Loucy (cell line): ENCODE results near the gene POLR3E.
"Not testable (repeated sequence)": the region's sequence is repeated elsewhere in the genome, so short reads cannot be mapped to it uniquely, and the experiment has no call there.

Experiments
- H2AFZ ChIP-seq: fragments of 200-600 bp; sonication (generic); 2 replicates; pipeline ENCODE4 v1.6.0; 2016; ENCODE audit warnings: antibody characterized with exemption, mild to moderate bottlenecking, low read length, moderate library complexity
- H3F3A ChIP-seq: fragments of 200-600 bp; 2 replicates; pipeline ENCODE4 v1.6.0; 2016; ENCODE audit warnings: antibody characterized with exemption, low read depth, mild to moderate bottlenecking
- H3K27me3 ChIP-seq: fragments of 200-600 bp; sonication (generic); 2 replicates; pipeline ENCODE4 v1.6.1; 2014; ENCODE audit warnings: low read length, mild to moderate bottlenecking; ENCODE audit not compliant: insufficient read depth, poor library complexity, severe bottlenecking
- H3K36me3 ChIP-seq: fragments of 200-600 bp; sonication (generic); 2 replicates; pipeline ENCODE4 v1.6.1; 2016; ENCODE audit warnings: low read length; ENCODE audit not compliant: insufficient read depth
- H3K4me1 ChIP-seq: fragments of 200-600 bp; sonication (generic); 2 replicates; pipeline ENCODE4 v1.5.1; 2014; ENCODE audit warnings: low read length, mild to moderate bottlenecking; ENCODE audit not compliant: insufficient read depth, poor library complexity, severe bottlenecking
- H3K4me2 ChIP-seq: fragments of 200-600 bp; sonication (generic); 2 replicates; pipeline ENCODE4 v1.6.0; 2014; ENCODE audit warnings: antibody characterized with exemption, low read length, low read depth, mild to moderate bottlenecking; ENCODE audit not compliant: poor library complexity, severe bottlenecking
- H3K4me3 ChIP-seq: fragments of 200-600 bp; sonication (generic); 2 replicates; pipeline ENCODE4 v1.5.1; 2014; ENCODE audit warnings: low read length, mild to moderate bottlenecking, mixed read lengths; ENCODE audit not compliant: poor library complexity, severe bottlenecking
- H3K79me2 ChIP-seq: fragments of 200-600 bp; sonication (generic); 2 replicates; pipeline ENCODE4 v1.6.1; 2014; ENCODE audit warnings: low read length; ENCODE audit not compliant: insufficient read depth
- H3K9ac ChIP-seq: fragments of 200-600 bp; sonication (generic); 2 replicates; pipeline ENCODE4 v1.6.0; 2014; ENCODE audit warnings: mild to moderate bottlenecking, low read depth, low read length, moderate library complexity; ENCODE audit not compliant: poor library complexity, severe bottlenecking
- H3K9me2 ChIP-seq: fragments of 200-600 bp; sonication (generic); replicated peaks from 2 replicates; pipeline ENCODE4 v1.6.1; 2016; ENCODE audit warnings: low read depth, low read length, mixed read lengths
- H3K9me3 ChIP-seq: fragments of 200-600 bp; sonication (generic); 2 replicates; pipeline ENCODE4 v1.6.1; 2014; ENCODE audit warnings: mild to moderate bottlenecking, antibody characterized with exemption, low read length, low read depth; ENCODE audit not compliant: insufficient read depth
- H4K20me1 ChIP-seq: fragments of 200-600 bp; sonication (generic); 2 replicates; pipeline ENCODE4 v1.6.0; 2014; ENCODE audit warnings: antibody characterized with exemption, low read length, mild to moderate bottlenecking; ENCODE audit not compliant: insufficient read depth, poor library complexity, severe bottlenecking
- CTCF ChIP-seq: fragments of 200-600 bp; sonication (generic); conservative IDR thresholded peaks from 2 replicates; pipeline ENCODE4 v1.5.1; 2014; ENCODE audit warnings: mild to moderate bottlenecking, antibody characterized with exemption, low read length
- EZH2phosphoT487 ChIP-seq: fragments of 200-600 bp; IDR thresholded peaks from 2 replicates; pipeline ENCODE4 v1.6.1; 2018; ENCODE audit warnings: antibody characterized with exemption, mild to moderate bottlenecking, moderate library complexity, borderline replicate concordance

The POLR3E gene

DNA sequence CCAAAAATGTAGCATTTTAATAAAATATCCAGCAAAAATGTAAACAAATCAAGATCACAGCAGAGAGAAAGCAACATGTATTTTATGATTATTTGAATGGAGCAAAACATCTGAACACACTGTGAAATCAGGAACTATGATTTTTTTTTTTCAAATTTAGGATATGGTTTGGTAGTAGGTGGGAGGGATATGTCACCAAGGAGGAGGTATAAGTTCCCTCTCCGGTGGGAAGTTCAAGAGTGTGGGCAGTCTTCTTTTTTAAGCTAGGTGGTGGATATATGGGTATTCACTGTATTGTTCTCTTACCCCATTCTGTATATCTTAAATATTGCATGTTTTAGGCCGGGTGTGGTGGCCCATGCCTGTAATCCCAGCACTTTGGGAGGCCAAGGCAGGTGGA is 67.0 kb downstream of the POLR3E start:
- Histone ChIP-seq H3K4me2 (no peak overlapping the region), H4K20me1 (peaks cover 12% of the 10 kb centered on the region), H3K4me3 (no peak overlapping the region), H3K79me2 (peaks cover 41% of the 10 kb centered on the region), H3K9ac (no peak overlapping the region), H3K36me3 (peaks cover 30% of the 10 kb centered on the region; the same call in 1 of the 2 replicates), H2AFZ (no peak overlapping the region), H3K9me3 (no peaks in the 10 kb centered on the region), H3F3A (no peaks in the 10 kb centered on the region), H3K27me3 (no peaks in the 10 kb centered on the region), H3K9me2 (no peaks in the 10 kb centered on the region), H3K4me1 (peaks cover 19% of the 10 kb centered on the region)
- TF ChIP-seq CTCF (no peak), EZH2phosphoT487 (no peak)

DNA sequence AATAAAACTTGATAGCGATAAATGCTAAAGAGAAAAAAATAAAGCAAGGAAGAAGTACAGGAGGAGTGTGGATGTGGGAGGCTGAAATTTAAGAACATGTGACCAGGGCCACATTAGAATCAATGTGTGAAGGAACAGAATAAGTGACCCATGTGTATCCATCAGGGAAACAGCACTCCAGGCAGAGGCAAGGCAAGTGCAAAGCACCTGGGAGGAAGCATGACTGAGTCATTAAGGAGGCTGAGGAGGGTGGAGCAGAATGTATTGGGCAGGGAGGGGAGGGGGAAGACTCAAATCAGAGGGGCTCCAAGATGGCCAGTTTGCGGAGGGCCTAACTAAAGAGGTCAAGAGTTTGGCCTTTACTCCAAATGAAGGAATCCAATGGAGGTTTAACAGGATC is 69.2 kb downstream of the POLR3E start:
- H3K9ac ChIP-seq = no peak overlapping the region
- H3K9me2 ChIP-seq = no peaks in the 10 kb centered on the region
- peaks cover 27% of the 10 kb centered on the region; the same call in 1 of the 2 replicates for H3K36me3 ChIP-seq
- H3F3A ChIP-seq = no peaks in the 10 kb centered on the region
- no peak overlapping the region for H3K4me2 ChIP-seq
- no peak overlapping the region for H2AFZ ChIP-seq
- TF ChIP-seq EZH2phosphoT487 (no peak), CTCF (no peak)
- H4K20me1 ChIP-seq = peaks cover 26% of the 10 kb centered on the region
- H3K27me3 ChIP-seq = no peaks in the 10 kb centered on the region
- peaks cover 62% of the 10 kb centered on the region for H3K79me2 ChIP-seq
- H3K4me1 ChIP-seq = peaks cover 39% of the 10 kb centered on the region
- no peak overlapping the region for H3K4me3 ChIP-seq
- H3K9me3 ChIP-seq = no peaks in the 10 kb centered on the region

DNA sequence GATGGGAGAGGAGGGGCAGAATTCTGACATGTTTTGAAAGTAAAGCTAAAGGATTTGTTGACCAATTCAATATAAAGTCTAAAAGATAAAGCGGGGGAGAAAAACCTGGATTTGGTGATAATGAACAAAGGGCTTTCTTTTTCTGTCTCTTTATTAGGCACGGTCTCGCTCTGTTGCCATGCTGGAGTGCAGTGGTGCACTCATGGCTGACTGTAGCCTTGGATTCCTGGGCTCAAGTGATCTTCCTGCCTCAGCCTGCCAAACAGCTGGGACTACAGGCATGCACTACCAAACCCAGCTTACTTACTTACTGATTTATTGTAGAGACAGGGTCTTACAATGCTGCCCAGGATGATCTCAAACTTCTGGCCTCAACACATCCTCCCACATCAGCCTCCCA is 69.7 kb downstream of the POLR3E start:
- no peak overlapping the region for H2AFZ ChIP-seq
- no peaks in the 10 kb centered on the region for H3K27me3 ChIP-seq
- H3K9me2 ChIP-seq = no peaks in the 10 kb centered on the region
- H3K4me2 ChIP-seq = no peak overlapping the region
- H4K20me1 ChIP-seq = peaks cover 26% of the 10 kb centered on the region
- H3K9ac ChIP-seq = no peak overlapping the region
- H3K9me3 ChIP-seq = no peaks in the 10 kb centered on the region
- H3F3A ChIP-seq = no peaks in the 10 kb centered on the region
- H3K36me3 ChIP-seq = peaks cover 27% of the 10 kb centered on the region; the same call in 1 of the 2 replicates
- H3K79me2 ChIP-seq = peaks cover 67% of the 10 kb centered on the region
- no peak overlapping the region for H3K4me3 ChIP-seq
- H3K4me1 ChIP-seq = peaks cover 40% of the 10 kb centered on the region
- TF ChIP-seq EZH2phosphoT487 = no peak
- no peak for TF ChIP-seq CTCF

DNA sequence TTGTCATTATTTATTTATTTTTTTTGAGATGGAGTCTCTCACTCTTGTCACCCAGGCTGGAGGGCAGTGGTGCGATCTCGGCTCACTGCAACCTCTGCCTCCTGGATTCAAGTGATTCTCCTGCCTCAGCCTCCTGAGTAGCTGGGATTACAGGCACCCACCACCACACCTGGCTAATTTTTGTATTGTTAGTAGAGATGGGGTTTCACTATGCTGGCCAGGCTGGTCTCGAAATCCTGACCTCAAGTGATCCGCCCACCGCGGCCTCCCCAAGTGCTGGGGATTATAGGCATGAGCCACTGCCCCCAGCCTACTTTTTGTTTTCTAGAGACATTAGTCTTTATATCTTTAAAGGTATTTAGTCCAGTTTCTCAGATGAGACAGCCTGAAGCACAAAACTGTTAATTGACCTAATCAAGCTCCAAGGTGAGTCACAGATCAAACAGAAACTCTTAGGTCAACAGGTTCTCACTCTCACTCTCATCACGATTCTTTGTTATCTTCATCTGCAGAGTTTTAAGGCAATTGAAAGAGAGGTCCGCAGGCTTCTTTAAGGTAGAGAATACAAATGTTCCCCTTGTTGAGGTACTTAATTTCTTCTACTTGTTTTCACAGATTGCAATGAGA is 71.1 kb downstream of the POLR3E start:
- H2AFZ ChIP-seq, H3K9me2 ChIP-seq, H3K4me3 ChIP-seq, H3K9me3 ChIP-seq, H3K27me3 ChIP-seq, H3F3A ChIP-seq, H3K9ac ChIP-seq: not testable (repeated sequence)
- H3K4me2 ChIP-seq = peak overlapping the region; percentile 84
- peaks cover 29% of the 10 kb centered on the region for H4K20me1 ChIP-seq
- H3K4me1 ChIP-seq = peaks cover 54% of the 10 kb centered on the region
- H3K36me3 ChIP-seq = peaks cover 16% of the 10 kb centered on the region; the same call in 1 of the 2 replicates
- H3K79me2 ChIP-seq = peaks cover 81% of the 10 kb centered on the region
